Fibroblast of mammary gland (primary cell): Measurements from ENCODE around the gene RPL18.

ENCODE experiments used
- DNase-seq: peaks from one replicate; pipeline ENCODE4 v3.0.0-alpha.2; 2010; ENCODE audit warnings: low read depth
- H3K4me3 ChIP-seq: 2 replicates; pipeline ENCODE4 v1.5.1; 2011; ENCODE audit warnings: low read depth, mild to moderate bottlenecking, low read length, moderate library complexity; ENCODE audit not compliant: control insufficient read depth
- CTCF ChIP-seq: conservative IDR thresholded peaks from 2 replicates; pipeline ENCODE4 v1.5.1; 2011; ENCODE audit warnings: low read depth, low read length, inconsistent platforms; ENCODE audit not compliant: control insufficient read depth, insufficient read depth

Gene RPL18

GRCh38 chr19:48596679-48597465 lies 22.1 kb downstream of the RPL18 start:
- TF ChIP-seq CTCF: no peak
- H3K4me3 ChIP-seq: no peak overlapping the region
- DNase-seq: no peak

GRCh38 chr19:48596237-48596636 lies 22.7 kb downstream of the RPL18 start:
- no peak for TF ChIP-seq CTCF
- DNase-seq: no peak
- no peak overlapping the region for H3K4me3 ChIP-seq

GRCh38 chr19:48595833-48596232 lies 23.1 kb downstream of the RPL18 start:
- H3K4me3 ChIP-seq: no peak overlapping the region
- no peak for TF ChIP-seq CTCF
- no peak for DNase-seq

GRCh38 chr19:48595171-48595570 lies 23.8 kb downstream of the RPL18 start:
- no peak for TF ChIP-seq CTCF

GRCh38 chr19:48591021-48591420 lies 28.0 kb downstream of the RPL18 start:
- DNase-seq: peak; percentile 28
- no peak overlapping the region for H3K4me3 ChIP-seq
- peak; percentile 16 for TF ChIP-seq CTCF

More at GRCh38 chr19:48595171-48595570, 23.8 kb downstream of the RPL18 start:
- no peak overlapping the region for H3K4me3 ChIP-seq
- no peak for DNase-seq

- TF ChIP-seq CTCF: peak; percentile 88
- peak; percentile 78 for DNase-seq
- peak overlapping the region; percentile 41 for H3K4me3 ChIP-seq
Measured at GRCh38 chr19:48588670-48589401, 30.1 kb downstream of the RPL18 start.
